GM21717 (cell line): ENCODE measurements around the gene RPP25L.

Source experiments
- ATAC-seq: cut with Tn5 transposase; IDR thresholded peaks from one replicate; pipeline ENCODE4 v1.9.1; 2021; ENCODE audit warnings: mild to moderate bottlenecking, moderate library complexity; ENCODE audit not compliant: unreplicated experiment

Gene RPP25L

DNA sequence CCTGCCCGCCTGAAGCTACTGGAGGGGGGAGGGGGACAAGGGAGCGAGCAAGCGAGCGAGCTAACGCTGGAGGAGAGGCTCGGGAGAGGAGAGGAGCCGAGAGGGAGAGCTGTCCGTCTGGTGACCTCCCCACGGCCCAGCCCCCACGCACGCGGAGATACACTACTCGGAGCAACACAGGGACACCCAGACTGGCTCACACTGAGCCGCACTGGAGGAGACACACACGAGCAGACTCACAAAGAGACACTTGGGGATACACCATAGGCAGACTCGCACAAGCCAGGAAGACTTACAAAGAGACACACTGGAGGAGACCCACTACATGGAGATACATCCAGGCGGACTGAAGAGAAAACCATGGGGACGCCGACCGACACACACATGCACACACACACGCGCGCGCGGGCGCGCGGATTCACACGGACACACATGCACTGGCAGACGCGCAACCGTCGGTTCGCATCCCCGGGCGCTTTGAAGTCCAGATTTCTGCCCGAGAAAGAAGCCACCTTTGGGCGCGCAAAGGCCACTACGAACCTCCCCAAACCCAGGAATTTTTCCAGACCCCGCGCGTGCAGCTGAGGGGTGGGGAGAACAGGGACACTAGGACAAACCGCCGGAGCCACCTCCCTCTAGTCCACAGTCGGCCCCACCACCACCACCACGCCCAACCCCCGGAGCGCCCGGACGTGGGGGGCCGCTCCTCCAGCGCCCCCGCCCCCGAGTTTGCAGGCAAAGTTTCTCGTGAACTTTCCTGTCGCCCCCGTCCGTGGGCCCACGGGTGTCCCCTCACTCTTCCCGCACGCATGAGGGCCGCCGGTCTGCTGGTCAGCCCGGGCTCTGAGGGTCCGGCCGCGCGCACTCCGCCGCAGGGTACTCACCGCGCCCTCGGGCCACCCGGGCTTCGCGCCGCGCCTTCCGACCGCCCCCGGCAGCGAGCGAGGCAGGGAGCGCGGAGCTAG, 22.9 kb downstream of the RPP25L start:
- no peak for ATAC-seq

DNA sequence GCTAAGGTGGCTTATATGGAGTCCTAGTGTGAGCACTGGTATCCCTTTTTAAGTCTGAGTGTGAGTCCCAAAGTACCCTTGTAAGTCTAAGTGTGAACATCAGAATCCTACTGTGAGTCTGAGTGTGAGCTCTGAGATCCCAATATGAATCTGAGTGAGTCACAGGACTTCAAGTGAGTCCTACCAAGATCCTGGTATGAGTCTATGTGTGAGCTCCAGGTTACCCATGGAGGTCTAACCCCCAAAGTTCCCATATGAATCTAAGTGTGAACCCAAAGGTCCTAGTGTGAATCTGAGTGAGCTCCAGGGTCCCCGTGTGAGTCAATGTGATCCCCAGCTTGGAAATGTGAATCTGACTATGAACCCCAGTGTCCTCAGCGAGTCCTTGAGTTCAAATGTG, 24.6 kb downstream of the RPP25L start:
- no peak for ATAC-seq

DNA sequence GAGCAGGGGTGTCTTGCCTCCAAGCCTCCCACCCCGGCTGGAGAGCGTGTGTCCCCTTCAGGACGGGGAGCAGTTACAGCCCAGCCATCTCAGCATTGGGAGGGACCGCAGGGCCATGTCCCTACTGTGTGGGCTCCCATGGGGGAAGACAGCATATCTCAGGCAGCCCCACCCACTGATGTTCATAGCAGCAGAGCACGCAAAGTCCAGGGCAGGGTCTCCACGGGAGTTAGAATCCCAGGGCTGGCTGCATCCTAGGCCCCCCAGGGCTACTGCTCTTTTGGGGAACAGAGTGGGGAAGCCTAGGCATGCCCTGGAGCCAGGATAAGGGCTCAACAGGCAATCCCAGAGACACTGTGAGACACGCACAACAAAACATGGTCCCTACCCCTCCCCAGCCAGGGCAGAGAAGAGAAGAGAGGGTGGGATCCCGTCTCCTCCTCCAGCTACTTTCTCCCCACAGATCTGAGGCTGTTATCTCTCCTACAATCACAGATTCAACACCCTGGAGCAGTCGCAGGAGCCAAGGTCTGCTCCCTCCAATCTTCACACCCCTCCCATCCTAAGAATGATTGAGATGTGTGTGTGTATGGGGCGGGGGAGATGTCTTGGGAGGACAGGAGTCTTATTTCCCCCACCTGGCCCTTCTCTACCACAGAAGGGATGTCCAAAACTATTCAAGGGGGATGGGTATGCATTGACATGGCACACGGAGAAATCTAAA, 25.8 kb downstream of the RPP25L start:
- ATAC-seq: no peak

DNA sequence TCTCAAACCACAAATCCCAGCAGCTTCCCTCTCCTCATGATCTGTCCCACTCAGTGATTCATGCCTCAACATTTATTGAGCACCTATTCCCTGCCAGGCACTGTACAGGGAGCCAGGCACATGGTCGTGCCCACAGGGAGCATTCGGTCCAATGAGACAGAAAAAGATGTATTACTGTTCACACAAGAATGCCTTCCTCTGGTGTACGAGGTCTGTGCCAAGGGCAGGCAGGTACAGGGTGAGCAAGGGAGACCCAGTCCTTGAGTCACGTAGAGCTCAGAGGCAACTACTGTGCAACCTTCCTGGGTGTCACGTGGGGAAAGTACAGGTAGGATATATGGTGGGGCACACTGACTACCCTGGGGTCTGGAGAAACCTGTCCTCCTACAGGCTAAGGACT, 26.9 kb downstream of the RPP25L start:
- no peak for ATAC-seq

DNA sequence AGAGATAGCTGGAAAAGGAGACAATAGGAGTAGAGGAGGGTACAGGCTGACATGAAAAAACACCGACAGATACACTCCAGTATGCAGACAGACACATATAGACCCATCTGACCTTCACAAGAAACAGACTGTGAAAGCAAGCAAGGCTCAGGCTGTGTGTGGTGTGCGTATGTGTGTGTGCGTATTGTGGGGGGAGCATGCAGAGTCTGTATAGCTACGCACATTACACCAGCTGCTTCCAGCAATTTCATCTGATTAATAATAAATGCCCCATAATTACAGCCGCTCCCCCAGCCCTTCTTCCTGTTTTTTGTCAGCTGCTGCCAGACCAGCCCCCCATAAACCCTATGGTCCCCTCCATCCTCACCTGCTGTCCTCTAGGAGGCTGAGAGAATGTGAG, 29.1 kb downstream of the RPP25L start:
- ATAC-seq: no peak

DNA sequence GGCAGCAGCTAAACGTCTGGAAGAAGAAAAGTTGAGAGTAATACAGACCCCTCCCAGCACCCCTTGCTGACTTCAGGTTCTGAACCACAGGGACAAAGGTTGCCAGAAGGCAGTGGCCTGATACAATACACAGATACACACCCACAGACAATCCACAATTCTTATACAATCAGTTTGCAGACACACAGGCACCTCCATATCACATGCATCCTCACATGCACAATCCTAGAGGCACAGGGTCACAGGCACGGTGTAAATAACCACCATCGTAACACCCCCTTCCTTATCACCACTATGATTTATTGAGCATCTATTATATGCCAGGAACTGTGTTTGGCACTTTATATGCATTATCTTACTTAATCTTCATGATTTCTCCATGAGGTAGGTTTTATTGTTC, 30.6 kb downstream of the RPP25L start:
- no peak for ATAC-seq

DNA sequence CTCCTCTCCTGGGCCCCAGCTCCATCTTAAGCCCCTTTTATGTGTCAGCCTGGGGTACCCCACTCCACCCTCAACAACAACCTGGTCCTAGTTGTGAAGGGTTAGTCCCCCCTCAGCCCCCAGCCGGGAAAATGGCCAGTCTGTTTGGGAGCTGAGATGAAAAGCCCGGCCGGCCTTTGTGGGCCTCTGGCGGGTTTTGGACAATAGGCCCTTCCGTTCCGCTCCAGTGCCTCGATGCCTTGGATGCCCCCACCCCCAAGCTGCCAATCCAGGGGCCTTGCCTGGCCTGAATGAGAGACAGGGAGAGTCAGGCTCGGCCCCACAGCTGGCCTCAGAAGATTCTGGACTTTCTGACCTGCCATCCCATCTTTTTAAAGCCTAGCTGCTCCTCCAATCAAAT, 31.5 kb downstream of the RPP25L start:
- ATAC-seq: no peak

DNA sequence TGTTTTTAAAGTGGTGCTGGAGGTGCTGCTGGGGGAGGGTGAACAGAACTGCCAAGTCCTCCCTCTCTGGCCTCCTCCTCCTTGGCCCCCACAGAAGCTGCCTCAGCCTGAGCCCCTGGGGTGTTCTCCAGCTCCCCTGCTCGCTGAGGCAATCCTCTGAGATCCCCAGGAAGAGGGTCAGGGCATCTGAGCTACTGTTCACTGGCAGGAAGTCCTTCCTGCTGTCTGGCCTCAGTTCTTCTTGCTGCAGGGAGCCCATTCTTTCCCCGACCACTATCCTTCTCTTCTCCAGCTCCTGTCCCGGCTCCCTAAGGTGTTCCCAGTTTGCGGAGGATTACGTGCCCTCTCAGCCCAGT, 32.1 kb downstream of the RPP25L start:
- no peak for ATAC-seq

DNA sequence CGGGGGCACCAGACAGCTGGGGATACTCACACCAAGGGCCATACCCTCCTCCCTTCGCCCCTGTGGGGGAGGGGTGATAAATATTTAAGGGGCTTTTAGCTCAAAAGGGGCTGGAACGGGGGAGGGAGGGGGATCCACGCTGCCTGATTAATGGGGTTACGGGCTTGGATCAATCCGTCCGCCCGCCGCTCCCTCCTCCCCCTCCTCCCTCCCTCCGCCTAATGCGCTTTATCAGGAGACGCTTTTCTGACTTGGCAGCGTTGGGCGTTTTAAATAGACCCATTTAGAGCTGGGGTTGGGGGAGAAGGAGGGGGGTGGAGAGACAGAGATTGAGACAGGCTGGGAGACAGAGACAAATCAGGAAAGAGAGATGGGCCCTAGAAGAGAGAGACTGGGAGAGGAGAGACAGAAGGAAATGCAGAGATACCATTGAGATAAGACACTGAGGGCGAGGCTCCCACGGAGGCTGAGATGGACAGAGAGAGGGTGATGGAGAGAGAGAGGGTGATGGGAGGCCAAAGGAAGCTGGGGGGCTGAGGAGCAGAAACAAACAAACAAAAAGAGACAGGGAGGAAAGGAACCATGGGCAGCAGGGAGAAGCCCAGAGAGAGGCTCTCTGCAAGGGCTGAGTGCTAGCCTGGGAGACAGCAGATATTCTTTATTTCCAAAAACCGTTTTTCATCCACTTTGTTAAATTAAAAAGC, 32.6 kb downstream of the RPP25L start:
- ATAC-seq: no peak

DNA sequence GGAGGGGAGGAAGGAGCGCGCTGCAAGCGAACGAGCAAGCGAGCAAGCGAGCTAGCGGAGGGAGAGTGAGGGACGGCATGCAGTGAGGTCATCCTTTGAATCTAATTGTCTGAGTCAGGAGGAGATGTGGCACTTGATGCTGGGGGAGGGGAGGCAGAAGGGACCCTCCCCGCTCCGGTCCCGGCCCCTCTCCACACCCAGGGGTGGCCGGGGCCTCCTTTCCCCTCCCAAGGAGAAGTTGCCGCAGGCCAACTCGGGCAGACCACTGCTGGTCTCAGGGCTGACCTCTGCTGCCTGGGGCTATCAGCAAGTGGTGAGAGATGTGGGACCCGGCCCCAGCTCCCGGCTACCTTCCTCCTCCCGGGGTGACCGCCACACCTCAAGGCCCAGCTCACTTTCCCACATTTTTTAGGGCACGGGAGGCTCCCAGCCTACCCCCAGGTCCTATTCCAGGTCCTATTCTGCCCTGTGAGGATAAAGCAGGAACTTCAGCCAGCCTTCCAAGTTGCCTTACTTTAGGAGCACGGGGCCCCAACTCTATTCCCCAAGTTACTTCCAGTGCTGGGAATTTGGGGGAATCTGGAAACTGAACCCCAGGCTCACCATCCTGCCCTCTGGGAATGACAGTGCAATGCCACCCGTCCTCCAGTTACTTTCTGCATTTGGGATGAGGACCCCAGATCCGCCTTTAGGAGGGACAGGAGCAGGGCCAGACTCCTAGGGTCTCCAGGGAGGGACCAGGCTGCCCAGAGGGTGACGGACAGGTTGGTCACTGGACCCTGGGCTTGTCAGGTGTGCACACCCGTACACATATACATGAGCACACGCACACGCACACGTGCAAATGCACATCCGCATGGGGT, 33.4 kb downstream of the RPP25L start:
- ATAC-seq: no peak

DNA sequence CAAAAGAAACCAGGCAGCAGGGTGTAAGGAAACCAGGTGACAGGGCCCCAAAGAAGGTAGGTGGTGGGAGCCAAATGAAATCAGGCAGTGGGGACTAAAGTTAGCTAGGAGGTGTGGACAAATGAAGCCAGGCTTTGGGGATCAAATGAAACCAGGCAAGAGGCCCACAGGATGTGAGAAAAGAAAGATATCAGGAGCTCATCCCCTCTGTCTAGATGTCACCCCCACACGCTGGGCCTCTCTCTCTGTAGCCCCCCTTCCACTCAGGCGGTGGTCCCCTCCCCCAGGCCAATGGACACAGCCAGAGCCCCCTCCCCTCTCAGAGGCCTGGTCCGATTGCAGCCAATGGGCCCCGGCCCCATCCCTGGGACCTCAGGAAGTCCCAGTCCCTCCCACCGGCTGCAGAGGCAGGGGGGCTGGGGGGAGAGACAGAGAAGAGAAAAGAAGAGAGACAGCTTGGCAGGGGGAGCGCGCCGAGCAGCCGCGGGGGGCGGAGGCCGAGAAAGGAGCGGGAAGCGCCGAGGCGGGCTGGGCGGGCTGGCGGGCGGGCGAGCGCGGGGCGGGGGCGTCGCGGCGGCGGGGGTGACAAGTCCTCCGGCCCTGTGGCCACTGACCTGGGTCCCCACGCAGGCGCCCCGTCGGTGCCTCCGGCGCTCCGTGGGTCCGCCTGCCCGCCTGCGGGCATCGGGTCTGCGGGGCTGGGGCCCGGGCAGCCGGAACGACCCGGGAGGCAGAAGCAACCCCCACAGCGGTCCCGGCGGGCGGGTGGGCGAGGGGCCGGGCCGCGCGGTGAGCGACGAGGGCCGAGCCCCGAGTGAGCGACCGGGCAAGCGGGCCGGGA, 34.3 kb downstream of the RPP25L start:
- no peak for ATAC-seq

DNA sequence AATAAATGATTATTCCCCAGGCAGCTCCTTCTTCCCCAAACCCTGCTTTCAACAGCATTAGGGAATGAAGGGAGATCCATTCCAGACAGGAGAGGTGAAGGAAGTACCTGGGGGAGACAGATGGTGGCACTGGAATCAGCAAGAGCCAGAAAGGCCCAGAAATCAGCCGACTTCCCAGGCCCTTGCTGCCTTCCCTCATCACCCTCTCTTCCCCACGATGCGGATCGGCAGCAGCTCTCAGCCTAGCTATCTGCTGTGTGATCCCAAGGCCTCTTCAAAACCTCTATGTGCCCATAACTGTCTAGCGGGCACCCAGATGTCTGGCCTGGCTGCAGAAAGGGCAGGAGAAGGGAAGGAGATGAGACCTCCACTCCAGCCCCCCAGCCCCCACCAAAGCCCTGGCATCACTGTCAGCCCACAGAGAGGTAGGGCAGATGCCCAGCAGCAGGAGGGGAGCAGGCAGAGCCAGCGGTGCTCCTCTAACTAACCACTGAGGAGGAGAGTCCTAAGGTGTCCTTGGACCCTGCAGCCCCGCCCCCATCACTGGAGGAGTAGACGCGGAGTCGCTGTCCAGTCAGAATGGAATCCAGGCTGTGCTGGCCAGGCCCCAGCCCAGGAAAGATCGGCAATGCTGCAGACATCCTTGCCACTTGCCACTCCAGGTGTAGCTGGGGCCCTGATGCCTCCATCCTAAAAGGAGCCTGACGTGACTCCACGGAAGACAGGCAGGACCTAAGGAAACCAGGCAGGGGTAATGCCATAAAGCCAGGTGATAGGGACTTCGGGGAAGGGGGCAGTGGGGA, 35.1 kb downstream of the RPP25L start:
- no peak for ATAC-seq

DNA sequence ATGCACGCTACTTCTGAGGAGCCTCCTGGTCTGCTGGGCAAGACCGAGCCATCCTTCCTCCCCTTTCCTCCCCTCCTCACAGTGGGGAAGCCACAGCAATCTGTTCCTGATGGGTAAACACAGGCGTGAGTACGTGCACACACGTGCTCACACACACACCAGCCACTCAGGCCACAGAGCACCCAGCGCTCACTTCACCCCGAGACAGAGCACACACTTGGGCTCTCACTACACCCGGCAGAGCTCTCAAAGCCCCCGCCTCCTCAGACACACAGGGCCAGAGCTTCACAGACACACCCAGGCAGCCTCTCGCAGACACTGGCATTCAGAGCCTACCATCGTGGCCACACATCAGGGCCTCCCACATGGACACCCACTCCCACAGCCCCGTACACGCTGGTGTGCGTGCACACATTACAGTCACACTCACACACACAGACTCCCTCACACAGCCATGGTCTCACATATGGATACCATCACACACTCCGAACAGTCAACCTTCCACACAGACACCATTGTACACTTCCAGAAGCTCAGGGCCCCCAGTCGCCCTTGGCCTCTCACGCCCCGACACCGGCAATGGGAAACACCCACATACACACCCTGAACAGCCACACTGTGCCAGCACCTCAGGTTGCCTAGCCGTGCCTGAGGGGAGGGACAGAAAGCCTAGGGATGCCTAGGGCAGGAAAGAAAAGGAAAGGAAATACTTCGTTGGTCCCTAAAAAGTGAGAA, 35.9 kb downstream of the RPP25L start:
- ATAC-seq: no peak

DNA sequence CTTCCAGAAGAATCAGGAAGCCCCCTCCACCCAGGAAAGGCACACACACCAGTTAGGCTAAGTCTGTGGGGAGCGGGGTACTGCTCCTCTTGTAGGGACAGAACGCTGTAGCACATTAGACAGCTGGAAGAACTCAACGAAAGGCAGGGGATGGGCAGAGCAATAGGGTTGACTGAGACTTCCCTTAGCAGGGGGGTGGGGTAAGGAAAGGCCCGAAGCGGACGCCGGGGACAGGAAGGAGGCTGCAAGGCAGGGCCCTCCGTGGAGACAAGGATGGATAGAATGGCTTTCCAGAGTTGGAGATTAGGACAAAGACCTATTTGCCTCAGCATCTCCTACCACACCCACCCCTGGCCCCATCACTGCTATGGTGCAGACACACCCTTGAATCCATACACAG, 36.7 kb downstream of the RPP25L start:
- no peak for ATAC-seq

DNA sequence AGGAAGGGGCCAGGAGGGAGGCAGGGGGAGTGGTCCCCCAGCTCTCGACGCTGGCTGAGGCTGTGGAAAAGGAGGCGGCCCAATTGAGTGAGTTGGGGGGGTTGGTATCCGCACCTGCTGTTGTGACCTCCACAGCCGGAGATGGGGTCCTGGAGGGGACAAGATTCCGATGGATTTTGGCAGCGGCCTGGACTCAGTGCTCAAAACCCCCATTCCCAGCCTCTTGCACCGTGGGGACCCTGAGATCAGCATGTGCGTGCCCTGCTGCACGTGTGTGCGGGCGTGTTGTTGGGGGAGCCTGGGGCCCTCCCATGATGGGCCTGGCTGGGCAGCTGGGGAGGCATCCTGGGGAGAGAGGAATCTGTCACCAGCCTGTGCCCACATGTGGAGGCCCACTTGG, 37.3 kb downstream of the RPP25L start:
- no peak for ATAC-seq

DNA sequence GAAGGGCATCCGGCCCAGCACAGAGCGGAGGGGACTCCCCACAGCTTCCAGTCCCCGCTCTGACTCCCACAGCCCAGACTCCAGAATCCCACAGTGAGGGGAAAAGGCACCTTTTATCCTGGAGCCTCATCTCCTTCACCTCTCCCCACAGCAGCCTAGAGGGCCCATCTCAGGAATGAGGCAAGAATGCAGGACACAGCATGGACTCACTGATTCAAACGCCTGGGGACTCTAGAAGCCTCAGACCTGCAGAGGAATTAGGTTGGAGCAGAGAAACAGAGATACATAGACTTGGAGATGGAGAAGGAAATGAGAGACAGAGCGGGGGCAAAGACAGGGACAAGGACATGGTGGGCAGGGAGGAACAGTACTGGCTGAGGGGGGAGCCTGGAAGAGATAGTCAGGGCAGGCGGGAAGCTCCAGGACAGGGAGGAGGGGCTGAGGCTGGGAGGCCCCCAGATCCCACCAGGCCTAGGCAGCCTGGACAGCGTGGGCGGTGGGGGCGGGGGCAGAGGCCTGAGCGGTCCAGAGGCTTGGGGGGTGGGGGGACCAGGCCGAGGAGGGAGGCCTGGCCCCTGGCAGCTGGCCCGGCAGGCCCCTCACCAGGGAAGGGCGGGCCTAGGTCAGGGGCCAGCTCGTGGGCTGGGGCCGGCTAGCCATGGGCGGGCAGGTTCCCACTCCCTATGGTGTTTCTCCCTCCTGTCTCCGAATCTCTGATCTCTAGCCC, 38.1 kb downstream of the RPP25L start:
- ATAC-seq: no peak

DNA sequence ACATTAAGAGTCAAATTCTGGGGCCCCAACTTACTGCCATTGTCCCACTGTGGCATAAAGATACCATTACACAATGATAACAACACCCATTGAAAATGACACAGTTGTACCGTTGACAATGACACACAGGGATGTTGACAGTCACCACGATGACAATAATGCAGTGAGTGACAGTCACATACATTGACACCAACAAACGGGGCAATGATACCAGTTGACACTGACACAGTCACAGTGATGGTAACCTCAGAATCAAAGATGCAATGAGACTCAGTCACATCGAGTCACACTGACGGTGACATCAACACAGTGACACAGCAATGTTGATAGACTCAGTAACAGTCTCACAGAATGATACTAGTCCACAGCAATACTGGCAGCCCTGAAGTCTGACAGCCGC, 39.3 kb downstream of the RPP25L start:
- ATAC-seq: no peak

DNA sequence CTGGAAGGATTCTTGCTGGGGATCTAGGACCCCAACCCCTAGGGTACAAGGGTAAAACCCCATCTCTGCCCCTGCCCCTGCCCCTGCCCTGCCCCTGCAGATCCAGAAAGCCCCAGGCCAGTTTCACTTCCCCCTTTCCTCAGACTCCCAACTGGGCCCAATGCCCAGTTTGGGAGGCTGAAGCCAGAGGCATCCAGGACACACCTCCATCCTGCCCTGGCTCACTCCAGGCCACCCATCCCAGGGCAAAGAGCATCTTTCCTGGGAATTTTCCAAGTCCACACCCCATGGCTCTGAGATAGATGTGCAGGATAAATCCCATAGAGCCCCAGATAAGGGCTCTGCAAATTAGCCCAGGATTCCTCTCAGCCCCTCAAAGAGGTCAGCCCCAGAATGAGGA, 39.8 kb downstream of the RPP25L start:
- no peak for ATAC-seq
